ENCODE measurements around the gene LMNB1.

DNA sequence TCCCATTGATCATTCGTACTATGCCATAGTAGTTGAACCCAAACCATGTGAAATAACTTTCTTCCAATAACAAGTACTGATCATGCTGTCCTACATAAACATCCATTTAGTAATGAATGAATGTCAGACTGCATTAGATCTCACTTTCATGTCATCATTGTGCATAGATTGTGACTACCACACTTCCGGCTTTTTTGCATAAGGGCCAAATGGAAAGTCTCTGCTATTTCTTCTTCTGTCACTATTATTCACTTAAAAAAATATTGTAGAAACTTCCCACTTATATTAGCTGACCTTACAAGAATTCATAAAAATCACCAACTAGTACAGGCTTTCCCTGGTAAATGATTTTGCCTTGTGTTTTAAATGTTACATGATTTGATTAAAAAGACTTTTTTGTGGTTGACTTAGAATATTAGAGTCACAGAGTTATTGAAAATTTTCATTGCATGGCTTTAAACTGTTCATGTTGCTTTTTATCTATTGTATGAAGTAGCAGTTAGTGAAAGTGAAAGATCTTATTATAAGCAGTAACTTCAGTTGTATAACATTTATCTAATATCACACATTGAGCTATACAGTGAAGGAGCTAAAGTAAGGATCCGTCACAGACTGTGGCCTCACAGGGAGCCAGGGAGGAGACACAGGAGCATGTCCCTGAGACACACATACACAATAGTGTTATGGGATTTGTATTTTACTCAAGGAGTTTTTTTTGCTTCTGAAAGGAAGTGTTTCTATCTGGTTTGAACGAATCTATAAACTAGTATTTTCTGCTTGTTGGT lies 33.9 kb downstream of the LMNB1 start:
- TF ChIP-seq, protein P1, sequence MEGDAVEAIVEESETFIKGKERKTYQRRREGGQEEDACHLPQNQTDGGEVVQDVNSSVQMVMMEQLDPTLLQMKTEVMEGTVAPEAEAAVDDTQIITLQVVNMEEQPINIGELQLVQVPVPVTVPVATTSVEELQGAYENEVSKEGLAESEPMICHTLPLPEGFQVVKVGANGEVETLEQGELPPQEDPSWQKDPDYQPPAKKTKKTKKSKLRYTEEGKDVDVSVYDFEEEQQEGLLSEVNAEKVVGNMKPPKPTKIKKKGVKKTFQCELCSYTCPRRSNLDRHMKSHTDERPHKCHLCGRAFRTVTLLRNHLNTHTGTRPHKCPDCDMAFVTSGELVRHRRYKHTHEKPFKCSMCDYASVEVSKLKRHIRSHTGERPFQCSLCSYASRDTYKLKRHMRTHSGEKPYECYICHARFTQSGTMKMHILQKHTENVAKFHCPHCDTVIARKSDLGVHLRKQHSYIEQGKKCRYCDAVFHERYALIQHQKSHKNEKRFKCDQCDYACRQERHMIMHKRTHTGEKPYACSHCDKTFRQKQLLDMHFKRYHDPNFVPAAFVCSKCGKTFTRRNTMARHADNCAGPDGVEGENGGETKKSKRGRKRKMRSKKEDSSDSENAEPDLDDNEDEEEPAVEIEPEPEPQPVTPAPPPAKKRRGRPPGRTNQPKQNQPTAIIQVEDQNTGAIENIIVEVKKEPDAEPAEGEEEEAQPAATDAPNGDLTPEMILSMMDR (IDR thresholded peaks at IDR 0.05) = no peak
- no peak for TF ChIP-seq POLR2A (IDR thresholded peaks at IDR 0.05)
- no peak for TF ChIP-seq EP300 (IDR thresholded peaks at IDR 0.05)
